HG03439 (cell line): ENCODE data around the gene OTUD3.
"Not testable (repeated sequence)": the region's sequence is repeated elsewhere in the genome, so short reads cannot be mapped to it uniquely, and the experiment has no call there.

Source experiments
- ATAC-seq: cut with Tn5 transposase; IDR thresholded peaks from one replicate; pipeline ENCODE4 v1.9.1; 2021; ENCODE audit warnings: mild to moderate bottlenecking, moderate library complexity; ENCODE audit not compliant: unreplicated experiment

OTUD3 gene, protein sequence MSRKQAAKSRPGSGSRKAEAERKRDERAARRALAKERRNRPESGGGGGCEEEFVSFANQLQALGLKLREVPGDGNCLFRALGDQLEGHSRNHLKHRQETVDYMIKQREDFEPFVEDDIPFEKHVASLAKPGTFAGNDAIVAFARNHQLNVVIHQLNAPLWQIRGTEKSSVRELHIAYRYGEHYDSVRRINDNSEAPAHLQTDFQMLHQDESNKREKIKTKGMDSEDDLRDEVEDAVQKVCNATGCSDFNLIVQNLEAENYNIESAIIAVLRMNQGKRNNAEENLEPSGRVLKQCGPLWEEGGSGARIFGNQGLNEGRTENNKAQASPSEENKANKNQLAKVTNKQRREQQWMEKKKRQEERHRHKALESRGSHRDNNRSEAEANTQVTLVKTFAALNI

DNA sequence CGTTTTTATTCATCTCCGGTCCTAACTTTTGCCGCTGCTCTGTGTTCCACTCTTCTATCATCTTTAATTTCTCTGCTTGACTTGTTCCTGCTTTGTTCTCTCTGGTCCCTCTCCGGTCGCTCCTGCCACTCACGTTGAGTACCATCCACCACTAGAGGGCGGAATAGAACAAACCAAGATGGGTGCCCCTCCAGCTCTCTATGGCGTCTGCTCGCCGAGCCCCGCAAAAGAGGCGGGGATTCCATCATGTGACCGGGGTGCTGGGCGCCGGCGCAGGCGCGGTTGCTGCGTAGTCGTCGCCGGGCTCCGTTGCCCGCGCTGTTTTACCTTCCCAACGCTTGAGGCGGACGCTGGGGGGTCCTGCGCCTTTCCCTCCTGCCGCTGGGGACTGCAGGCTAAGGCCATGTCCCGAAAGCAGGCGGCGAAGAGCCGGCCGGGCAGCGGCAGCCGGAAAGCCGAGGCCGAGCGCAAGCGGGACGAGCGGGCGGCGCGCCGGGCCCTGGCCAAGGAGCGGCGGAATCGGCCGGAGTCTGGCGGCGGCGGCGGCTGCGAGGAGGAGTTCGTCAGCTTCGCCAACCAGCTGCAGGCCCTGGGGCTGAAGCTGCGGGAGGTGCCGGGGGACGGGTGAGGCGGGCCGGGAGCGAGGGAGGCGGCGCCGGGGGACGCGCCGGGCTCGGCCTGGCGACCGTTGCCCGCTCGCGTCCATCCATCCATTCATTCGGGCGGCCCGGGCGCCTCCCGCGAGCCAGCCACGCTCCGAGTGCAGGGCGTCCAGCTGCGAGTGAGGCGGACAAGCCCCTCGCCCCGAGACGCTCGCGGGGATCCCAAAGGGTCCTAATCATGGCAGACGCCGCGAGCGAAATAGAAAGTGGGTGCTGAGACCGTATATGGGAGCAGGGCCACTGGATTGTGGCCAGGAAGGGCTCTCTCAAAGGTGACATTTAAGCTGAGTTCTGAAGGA lies at the start of gene OTUD3:
OTUD3 (plus strand) TSS at position 285 of the 961 bp plus-strand sequence; CDS start at position 404, 119 bp downstream.
- peak; percentile 93 for ATAC-seq

GRCh38 chr1:19835578-19835977 lies 46.6 kb upstream of the OTUD3 start:
- ATAC-seq, result no peak

DNA sequence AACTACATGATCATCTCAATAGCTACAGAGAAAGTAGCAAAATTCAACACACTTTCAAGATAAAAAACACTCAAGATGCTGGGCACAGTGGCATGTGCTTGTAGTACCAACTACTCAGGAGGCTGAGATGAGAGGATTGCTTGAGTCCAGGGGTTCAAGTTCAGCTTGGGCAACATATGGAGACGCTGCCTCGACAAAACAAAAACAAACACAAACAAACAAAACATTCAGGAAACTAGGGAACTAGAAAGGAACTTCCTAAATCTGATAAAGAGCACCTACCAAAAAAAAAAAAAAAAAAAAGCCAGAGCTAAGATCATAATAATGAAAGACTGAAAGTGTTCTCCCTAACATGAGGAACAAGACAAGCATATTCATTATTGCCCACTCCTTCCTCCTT lies 44.3 kb upstream of the OTUD3 start:
- ATAC-seq, result no peak

GRCh38 chr1:19840228-19840627 lies 42.0 kb upstream of the OTUD3 start:
- no peak for ATAC-seq

GRCh38 chr1:19844731-19845495 lies 37.3 kb upstream of the OTUD3 start:
- ATAC-seq, result no peak

DNA sequence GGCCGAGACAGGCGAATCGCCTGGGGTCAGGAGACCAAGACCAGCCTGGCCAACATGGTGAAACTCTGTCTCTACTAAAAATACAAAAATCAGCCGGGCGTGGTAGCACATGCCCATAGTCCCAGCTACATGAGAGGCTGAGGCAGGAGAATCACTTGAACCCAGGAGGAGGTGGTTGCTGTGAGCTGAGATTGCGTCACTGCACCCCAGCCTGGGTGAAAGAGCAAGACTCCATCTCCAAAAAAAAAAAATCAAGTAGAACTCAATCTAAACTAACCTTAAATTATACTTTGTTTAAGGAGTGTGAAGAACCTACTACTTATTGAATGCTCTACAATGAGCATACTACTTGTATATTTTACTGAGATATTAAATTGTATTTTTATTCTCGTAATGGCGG lies 36.6 kb upstream of the OTUD3 start:
- no peak for ATAC-seq

DNA sequence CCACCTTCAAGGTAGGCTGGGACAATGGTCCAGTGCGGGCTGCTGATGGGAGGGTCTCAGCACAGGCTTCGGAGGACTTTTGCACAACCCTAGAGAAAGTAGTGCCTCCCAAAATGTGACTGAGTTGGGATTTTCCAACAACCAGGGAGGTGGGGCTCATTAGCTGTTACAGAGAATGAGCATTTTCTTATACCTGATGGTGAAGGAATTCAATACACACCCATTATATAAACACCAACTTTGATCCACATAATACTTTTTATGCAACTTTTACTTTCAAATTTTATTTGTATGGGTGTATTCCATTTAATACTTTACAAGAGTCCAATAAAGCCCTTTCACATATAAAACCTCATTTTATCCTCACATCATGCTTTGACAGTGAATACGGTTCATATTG lies 35.9 kb upstream of the OTUD3 start:
- ATAC-seq, result no peak

- not testable (repeated sequence) for ATAC-seq
Observed at GRCh38 chr1:19847334-19847733, 34.9 kb upstream of the OTUD3 start.

- ATAC-seq, result not testable (repeated sequence)
Observed at GRCh38 chr1:19849307-19849706, 32.9 kb upstream of the OTUD3 start.

DNA sequence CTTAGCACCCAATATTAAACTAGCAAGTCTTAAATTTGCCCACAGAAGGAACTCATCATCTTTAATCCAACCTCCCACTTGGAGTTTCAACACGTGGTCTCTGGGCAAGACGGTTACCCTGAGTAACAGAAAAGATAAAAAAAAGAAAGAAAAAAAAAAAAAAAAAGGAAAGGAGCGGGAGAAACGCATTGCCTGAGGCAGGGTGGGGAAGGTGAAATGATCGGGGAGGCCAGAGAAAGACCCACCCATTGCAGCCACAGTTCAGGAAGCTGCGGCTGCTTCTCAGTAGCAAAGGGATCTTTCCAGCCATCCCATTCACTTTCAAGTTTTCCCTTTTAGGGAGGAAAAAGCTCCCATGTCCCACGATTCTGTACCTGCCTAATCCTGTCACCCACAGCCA lies 32.0 kb upstream of the OTUD3 start:
- ATAC-seq, result no peak

- ATAC-seq, result no peak
Observed at GRCh38 chr1:19852036-19852435, 30.2 kb upstream of the OTUD3 start.

DNA sequence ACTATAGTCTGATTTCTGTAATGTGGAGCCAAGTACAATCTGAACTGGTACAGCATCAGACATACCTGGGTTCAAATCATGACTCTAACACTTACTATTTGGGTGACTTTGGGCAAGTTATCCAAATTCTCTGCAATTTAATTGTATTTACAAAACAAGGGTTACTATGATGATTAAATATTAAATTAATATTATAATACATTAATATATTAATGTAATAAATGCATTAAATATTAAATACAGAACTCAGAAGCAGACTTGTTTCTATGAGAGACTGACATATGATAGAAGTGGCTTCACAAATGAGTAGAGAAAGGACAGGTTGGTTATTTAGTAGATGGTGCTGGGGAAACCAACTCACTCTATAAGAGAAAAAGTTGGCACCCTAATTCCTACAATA lies 27.3 kb upstream of the OTUD3 start:
- ATAC-seq, result no peak

DNA sequence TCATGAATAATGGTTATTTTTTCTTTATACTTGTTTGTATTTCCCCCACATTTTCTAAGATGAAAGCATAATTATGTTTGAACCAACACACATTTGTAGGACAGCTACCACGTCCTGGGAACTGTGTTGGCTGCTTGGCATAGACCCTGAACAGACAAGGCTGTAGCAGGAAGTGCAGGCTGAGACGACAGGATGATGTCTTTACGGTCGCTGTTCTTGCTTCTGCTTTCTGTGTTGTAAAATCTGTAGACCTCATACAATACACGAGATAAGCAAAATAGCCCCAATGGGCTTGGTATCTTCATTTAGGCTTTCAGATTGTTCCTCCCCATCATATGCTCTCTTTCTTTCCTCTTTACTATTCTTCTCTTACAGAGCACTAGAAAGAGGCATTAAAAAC lies 23.3 kb upstream of the OTUD3 start:
- ATAC-seq, result no peak

DNA sequence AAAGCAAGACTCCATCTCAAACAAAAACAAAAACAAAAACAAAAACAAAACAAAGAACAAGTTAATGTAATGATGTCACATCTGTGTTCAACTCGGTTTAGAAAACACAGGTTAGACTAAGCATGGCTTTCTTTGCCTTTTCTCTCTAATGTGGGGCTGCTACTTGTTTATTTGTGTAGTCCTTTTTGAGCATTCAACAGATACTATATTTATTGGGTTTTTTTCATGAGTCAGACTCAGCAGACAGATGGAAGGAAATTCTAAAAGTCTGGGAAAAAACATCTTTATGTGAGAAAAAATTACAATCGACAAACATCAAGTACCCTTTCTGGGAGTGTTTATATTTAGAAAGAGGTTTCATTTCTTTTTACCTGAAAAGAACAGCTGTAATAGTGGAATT lies 22.3 kb upstream of the OTUD3 start:
- ATAC-seq, result no peak

DNA sequence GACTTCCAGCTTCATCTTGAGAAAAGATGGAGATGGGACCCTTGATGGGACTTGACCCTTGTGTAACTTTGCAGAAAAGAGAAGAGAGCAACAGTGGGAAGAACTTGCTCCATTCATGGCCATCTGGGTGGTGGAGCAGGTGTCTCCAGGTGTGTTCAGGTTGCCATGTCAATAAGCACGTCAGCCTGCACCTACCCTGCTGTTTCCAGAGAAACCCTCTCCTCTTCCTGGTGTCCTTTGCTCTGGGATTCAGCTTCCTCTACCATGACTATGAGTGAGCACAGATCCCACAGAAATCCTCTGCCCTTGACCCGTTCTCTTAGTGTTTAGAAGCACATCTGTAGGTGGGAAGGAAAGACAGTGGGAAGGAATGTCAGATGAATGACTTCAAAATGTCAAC lies 21.8 kb upstream of the OTUD3 start:
- no peak for ATAC-seq

DNA sequence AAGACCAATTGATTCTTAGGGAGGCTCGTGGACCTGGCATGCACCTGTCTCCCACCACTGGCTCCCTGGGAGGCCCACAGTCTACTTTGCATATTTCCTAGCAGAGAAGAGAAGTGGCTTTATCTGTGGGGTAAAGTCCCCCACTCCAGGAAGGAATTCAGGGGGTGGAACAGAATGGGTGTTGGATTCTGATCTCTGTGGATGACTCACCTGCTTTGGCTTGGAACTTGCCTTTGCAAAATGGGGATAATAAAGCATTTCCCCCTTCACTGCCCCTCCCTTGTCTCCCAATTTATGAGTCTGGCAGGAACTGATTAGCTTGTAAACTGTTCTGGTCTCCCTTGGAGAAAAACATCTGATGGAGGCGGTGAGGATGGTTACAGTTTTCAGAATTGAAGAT lies 21.2 kb upstream of the OTUD3 start:
- ATAC-seq, result no peak

- ATAC-seq, result no peak
Observed at GRCh38 chr1:19861842-19862530, 20.2 kb upstream of the OTUD3 start.

- no peak for ATAC-seq
Observed at GRCh38 chr1:19862944-19863343, 19.3 kb upstream of the OTUD3 start.

- ATAC-seq, result no peak
Observed at GRCh38 chr1:19864570-19865160, 17.5 kb upstream of the OTUD3 start.

- ATAC-seq, result no peak
Observed at GRCh38 chr1:19866029-19866428, 16.2 kb upstream of the OTUD3 start.
